Gastroesophageal sphincter (tissue), 3 donors: ENCODE results near the gene NTSR1.

Experiments used
- POLR2A ChIP-seq, 2 donors: fragments of 450-650 bp; IDR thresholded peaks; one replicate each; pipeline ENCODE4 v1.6.1; 2017; ENCODE audit warnings: antibody characterized with exemption in 2 of 2, mild to moderate bottlenecking in 2 of 2, moderate library complexity in 1 of 2
- TF ChIP-seq, protein P1 (sequence below), 4 experiments: fragments of 200-600 bp in 2 of 4; fragments of 450-650 bp in 2 of 4; sonication (generic) in 1 of 4; IDR thresholded peaks; one replicate each; pipeline ENCODE4 v1.5.1; 2017 to 2019; ENCODE audit warnings: antibody characterized with exemption in 4 of 4, mild to moderate bottlenecking in 2 of 4, moderate library complexity in 2 of 4

DNA sequence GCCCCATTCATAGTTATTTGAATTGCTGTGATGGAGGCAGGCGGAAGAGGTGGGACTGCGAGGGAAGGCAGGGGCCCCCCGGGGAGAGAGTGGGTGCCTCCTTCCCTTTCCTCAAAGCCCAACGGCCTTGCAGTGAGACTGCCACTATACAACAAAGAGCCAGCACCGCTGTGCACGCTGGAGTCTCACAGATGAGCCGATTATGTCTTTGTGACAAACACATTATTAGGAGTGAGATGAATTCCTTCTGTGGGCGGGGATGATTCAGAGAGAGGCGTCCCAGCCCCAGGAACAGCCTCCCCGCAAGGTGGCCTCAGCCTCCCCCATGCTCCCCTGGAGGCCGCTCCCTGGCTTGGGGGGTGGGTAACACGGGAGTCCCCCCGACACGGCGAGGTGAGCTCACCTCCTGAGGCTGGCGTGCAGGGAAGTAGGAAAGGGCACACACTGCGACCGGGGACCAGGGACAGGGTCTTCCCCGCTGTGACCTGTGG lies 26.7 kb downstream of the NTSR1 start:
- TF ChIP-seq, protein P1, sequence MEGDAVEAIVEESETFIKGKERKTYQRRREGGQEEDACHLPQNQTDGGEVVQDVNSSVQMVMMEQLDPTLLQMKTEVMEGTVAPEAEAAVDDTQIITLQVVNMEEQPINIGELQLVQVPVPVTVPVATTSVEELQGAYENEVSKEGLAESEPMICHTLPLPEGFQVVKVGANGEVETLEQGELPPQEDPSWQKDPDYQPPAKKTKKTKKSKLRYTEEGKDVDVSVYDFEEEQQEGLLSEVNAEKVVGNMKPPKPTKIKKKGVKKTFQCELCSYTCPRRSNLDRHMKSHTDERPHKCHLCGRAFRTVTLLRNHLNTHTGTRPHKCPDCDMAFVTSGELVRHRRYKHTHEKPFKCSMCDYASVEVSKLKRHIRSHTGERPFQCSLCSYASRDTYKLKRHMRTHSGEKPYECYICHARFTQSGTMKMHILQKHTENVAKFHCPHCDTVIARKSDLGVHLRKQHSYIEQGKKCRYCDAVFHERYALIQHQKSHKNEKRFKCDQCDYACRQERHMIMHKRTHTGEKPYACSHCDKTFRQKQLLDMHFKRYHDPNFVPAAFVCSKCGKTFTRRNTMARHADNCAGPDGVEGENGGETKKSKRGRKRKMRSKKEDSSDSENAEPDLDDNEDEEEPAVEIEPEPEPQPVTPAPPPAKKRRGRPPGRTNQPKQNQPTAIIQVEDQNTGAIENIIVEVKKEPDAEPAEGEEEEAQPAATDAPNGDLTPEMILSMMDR (IDR thresholded peaks at IDR 0.05): no peak
- no peak for TF ChIP-seq POLR2A (IDR thresholded peaks at IDR 0.05)
